T-helper 9 cell (primary cell): ENCODE results near the gene A3GALT2.

Source experiments
- DNase-seq: peaks from one replicate; pipeline ENCODE4 v3.0.0-alpha.2; 2020

Gene A3GALT2

DNA sequence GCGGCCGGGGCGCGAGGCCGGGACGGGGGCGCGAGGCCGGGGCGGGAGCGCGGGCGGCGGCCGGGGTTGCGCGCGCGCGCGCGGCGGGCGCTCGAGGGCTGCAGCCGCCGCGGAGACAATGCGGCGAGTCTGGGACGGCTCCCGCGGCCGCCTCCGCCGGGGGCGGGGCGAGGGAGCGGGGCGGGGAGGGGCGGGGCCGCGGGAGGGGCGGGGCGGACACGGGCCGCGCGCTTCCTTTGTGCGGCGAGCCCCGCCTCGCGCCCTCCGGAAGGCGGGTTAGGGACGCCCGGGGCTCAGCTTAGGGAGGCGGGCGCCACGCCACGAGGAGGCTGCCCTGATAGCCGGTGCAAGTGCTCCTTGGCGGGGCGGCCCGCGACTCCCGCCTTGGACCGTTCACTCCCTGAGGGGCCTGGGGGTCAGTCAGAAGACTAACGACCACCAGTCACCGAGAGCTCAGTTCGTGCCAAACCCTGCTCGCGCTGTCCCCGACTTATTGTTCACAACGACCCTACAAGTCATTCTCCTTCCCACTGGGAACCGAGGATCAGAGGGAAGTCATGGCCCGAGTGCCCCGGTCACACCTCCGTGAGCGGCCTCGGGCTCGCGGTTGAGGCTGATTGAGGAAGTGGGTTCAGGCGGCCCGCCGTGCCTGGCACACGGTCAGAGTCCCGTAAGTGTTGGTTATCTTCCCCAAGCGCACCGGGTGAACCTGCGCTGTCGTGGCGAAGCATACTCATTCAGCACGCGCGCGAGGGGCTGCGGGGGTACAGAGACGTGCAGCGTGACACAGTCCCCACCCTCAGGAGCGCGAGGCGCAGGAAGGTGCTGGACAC, 29.1 kb upstream of the A3GALT2 start:
- DNase-seq = peak; percentile 71

DNA sequence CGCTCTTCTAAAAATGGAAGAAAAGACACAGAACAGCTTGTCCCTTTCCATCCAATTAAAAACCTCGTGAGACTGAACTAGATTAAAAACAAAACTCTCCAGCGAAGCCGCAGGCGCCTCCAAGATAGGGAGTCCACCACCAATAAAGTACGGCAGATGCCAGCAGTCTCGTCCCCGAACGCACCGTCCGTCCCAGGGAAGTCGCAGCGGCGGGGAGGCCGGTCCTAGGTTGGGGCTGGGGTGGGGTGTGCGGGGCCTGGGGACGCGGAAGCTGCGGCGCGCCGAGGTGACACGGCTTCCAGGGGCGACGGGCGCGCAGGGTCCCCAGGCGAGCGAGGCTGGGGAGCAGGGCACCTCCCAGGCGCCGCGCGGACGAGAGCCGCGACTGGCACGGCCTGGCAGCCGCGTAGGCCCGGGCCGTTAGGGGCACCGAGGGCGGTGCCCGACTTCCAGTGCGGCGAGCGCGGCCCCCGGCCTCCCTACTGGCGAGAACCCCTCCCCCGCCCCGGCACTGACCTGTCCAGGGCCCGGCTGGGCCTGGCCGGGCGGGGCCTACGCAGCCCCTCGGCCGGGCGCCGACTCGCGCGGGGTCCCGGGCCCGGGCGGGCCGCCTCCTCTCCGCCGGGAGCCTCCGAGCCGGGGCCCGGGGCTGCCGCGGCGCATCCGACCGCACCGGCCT, 28.3 kb upstream of the A3GALT2 start:
- DNase-seq = peak; percentile 36

DNA sequence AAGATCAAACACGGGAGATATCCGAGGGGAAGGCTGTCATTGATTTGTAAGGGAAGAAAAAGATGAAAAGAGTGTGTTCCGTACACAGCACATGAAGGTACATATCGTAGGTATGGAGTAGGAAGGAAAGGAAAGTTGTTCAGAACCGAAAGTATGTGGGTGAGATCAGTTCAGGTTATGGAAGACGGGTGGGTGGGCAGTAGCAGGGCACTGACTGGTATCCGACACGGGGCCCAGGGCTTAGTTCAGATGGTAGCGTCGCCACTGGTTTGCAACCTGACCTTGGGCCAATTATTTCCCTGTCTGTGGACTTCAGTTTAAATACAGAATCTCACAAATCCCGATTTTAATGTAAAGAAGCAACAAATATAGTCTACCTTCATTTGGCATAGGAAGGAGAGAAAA, 27.8 kb upstream of the A3GALT2 start:
- no peak for DNase-seq

DNA sequence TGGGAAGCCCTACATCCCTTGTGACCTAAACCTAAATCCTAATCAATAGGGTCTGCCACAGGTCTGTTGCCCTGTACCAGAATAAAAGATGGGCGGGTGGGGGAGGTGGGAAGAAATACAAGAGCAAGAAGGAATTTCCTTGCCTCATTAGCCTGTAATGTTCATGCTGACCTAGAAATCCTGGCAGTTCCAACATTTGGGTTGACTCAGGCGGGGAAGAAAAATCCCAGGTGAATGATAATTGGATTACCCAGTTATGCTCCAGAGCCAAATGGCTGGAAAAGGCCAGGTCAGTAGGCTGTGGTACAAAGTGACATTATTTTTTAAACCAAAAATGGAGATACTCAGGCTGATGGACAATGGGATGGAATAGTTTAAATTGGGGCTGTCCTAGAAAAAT, 27.3 kb upstream of the A3GALT2 start:
- DNase-seq = no peak

DNA sequence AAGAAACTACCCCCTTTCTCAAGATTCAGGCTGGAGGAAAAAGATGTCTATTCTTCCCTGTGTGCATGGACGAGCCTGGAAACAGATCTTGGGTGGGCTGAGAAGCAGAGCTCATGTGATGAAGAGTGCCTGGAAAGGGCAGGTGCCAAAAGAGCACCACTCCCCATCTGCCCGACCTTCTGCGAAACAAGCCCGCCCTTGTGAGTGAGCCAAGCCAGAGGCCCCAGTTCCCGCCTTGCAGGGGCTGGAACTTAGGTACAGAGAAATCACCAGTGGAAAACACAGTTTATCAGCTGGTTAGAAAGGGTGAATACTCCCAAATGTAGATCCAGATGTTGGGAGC, 26.7 kb upstream of the A3GALT2 start:
- DNase-seq = no peak

DNA sequence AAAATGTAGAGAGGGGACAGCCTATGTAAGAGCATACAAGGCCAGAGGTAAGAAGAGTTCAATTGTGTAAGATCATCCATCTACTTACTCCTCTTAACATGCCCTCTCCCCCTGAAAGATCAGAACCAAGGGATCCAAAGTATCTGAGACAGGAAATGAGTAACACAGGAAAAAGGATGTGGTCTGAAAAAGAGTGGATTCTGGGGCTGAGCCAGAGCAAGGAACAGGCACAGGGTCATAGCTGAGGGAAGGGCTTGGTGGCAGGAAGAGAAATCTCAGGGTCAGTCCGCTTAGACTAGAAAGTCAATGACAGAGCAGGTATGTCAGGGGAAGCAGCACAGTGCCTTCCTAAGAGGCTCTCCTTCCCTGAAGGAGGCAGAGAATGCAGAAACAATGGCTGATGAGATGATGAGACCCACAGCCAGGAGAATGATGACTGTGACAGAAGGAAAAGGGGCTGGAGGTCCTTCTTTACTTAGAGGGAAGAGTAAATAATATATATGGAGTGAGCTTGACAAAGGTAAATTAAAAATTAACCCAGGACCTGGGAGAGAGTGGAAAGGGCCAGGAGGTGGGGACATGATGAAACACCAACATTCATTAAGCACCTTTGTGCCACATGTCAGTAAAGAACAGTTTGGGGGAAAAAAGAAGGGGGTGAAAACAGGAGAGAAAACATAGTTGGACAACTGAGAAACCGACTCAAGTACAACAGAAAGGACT, 26.2 kb upstream of the A3GALT2 start:
- DNase-seq = no peak

DNA sequence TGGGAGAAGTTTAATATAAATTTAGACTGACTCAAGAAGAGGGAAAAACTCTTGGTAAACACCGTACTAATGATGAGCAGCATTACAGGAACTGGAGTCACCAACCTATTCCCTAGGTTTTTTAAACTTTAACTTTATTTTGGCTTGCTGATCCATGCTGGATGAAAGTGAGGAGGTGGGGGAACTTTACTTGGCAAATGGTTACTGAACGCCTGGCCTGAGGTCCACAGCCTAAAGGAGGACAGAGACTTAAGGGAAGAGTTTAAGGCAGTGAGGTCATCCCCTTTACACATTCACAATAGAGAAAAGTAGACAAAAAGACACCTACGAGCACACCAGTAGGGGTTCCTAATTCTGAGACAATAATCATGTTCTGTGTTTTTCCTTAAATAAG, 25.6 kb upstream of the A3GALT2 start:
- DNase-seq = no peak

DNA sequence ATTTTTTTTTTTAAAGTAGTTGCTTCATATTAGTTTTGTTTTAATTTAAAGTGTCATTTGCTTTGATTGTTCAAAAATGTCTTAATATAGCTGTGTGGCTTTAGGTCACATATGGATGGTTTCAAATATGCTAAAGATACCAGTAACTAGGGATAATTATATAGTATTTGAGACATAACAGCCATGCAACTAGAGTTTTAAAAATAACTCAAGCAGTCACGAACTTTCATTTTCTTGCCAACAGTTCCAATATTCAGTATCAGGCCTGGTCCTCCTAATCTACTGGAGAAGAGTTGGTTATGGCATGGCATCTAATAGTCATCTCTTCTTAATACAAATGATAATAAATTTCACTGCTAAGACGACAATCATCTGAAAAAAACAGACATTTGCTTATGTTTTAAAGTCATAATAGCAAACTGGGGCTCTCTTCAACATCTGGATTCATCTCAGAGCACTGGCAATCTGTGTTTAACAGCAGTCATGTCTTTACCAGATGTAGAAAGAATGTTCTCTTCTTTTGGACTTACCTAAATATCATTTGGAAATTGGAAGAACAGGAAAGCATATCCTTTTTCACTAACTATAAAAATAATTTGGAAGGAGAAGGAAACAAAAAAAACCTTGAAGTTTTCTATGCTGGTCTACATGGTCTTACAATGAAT, 24.1 kb upstream of the A3GALT2 start:
- DNase-seq = no peak

DNA sequence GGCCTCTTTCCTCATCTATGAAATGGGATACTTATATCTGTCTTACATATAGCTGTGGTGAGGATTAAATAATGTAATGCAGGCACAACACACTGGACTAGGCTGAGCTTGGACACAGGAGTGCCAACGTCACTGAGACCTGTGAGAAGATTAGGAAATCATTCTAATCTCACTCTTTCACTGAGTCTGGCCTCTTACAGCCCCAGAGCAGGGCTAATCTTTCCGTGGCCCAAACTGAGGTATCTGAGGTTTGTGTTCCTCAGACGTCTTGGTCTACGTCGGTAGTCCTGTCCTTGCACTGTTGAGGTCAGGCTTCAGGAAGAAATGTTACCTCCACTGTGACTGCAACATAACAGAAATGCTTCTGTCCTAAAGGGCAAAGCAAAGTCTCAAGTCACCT, 22.6 kb upstream of the A3GALT2 start:
- DNase-seq = no peak

DNA sequence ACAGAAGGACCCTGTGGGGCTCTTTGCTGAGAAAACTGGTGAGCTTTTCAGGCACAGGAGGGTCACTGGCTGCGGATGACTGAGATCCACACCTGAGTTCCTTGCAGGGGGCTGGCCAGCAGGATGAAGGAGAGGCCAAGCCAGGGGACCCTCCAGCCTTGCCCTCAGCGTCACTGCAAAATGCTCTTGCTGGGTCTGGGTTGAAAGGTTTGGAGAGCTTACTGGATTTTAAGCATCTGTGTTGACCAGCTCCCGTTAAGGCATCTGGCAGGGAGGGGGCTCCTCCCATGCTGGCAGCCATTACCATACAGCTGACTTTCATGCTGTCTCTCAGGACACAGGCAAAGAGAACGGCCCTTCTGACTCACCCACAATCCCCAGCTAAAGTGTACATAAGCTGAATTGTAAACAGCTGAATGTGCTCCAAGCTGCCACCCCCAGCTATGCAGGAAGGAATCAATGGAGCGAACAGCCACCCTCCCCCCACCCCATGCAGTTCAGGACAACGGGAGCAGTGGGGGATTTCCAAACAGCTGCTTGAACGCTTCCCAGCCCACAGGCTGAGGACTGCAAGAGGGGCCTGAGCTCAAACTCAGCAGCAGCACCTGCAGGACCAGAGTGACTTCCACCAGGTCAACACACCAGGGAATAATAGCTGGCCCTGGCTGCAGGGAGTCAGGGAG, 21.3 kb upstream of the A3GALT2 start:
- no peak for DNase-seq

DNA sequence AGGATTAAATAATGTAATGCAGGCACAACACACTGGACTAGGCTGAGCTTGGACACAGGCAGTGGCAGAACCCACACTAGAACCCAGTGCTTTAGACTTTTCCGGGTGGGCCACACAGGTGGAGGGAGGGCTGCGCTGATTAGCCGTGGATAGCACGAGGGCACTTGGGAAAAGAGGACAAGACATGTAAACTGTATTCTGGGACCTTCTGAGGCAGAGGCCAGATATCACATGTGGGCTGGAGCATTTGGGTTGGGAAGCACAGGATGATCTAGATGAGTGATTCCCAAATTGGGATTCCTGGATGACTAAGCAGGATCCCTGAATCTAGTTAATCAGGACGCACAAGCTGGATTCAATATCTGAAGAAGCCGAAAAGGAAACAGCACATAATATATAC, 20.3 kb upstream of the A3GALT2 start:
- no peak for DNase-seq

DNA sequence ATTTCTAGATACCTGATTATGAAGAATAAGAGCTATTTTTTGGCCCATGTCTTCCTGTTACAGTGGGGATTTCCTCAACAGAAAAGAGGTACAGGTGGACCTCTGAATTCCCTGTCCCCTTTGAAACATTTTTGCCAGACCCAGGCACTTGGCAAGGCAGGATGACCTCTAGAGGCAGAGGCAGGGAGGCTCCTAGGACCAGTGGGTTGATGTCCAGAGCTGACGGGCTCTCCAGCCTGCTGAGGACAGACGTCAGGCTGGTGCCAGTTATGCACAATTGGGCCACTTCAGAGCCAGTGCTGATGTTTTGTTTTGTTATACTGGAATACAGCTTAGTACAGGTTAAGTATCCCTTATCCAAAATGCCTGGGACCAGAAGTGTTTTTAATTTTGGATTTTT, 18.5 kb upstream of the A3GALT2 start:
- DNase-seq = no peak

DNA sequence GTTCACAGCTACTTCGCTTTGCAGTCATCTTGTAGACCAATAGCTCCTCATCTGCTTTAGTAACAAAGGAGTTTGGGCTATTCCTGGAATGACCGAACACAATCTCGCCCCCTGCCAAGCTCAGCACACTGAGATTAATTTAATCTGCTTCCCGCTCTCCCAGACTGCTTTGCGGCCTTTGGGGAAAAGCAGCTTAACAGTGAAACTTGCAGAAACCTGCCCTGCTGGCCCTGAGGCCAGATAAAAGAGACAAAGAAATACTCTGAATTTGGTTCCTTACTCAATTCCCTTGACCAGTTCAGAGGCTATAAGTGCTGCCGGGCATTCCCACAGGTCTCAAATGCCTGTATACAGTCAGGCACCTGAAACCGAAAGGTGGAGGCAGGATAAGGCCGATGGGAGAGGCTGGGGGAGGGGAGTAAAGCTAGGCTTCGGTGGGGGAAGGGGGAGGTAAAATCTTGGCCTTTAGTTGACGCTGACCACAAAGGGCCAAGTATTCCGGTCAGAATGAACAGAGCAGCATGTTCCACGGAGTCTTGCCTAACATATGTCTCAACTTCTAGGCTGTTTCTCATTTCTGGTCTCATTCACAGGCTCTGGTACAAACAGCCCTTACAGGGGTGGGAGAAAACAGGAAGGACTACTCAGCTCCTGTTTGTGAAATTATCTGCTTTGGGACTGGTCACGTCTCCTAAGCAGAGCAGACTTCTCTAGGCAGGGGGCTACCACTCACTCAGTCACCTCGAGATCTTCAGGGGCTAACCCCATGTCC, 17.7 kb upstream of the A3GALT2 start:
- DNase-seq = no peak

DNA sequence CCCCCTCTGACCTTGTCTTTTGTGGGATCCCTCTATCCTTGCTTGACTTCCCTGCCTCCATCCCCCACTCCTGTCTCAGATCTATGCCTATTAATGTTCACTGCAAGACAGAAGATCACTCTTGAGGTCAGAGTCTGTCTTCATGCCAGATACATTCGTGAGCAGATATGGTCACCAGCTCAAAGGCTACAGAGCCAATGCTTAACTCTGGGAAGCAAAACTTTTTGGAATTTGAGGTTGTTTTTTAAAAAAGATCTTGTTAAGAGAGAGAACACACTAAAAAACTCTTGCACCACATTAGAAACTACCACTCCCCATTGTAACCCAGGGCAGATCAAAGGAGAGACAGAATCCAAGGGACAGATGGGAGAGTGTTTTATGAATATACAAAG, 17.1 kb upstream of the A3GALT2 start:
- no peak for DNase-seq

DNA sequence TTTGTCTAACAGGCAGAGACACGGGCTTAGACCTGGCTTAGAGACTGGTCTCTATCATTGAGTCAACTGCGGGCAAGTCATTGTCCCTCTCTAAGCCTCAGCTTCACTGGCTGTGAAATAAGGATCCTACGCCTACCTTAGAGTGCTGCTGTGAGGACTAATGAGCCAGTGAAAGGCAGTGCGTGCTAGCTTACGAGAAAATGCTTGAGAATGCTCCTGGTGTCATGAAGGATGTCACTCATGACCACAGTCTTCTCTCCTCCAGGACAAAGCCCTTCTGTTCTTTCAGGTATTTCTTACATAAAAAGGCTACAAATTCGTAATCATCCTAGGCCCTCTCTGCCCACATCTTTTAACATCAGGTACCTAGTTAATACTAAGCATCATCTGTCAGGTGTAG, 16.5 kb upstream of the A3GALT2 start:
- DNase-seq = no peak

DNA sequence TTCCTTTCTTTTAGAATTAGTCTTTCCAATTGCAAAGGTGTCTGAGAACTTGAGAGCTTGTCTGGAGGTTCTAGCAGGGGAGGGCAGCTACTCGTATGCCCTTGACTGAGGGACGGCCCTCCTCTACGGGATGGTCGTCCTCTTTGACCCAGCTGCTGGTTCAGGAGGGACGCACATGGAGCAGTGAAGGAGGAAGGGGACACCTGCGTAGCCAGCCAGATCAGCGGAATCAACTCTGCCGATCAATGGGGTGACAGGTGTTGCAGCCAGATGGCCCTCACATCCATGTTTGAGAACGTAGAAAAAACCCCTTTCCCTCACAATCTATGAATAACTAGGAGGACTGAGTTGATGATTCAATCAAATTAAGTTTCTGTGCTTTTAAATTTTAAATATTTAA, 15.7 kb upstream of the A3GALT2 start:
- no peak for DNase-seq

DNA sequence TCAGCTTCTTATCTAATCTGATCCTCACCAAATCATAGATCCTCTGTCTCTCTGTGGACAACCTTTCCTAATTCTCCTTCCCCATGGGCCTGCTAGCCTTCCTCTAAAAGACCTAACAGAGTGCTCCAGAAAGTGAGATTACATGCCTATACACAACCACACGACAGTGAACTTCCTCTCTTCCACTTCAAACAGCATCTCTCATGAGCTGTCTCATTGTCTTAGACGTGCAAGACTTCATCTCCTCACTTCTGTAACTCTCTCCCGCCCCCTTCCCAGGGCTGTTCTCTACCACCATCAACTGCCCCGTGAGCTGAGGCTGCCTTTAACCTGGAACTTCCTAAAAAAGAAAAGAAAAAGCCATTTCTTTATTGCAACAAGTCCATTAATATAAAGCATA, 14.1 kb upstream of the A3GALT2 start:
- no peak for DNase-seq

DNA sequence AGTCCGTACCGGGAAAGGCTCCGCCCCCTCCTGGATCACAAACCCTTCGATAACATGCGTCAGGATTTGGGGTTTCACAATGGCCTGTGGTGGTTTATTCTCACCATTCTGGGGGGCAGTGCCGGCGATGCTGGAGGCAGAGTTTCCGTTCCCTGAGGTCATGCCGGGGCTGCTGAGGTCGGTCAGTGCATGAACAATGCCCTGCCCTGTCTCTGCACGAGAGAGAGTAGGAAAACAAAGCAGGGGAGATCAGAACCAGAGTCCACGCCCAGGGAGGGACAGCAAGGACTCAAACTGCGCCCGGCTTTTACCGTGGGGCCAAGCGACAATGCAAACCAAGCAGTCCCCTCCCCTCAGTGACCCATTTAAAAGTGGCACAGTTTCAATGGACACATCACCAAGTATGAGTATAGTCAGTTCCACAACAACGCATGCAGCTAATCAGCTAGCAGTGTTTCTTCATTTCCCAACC, 13.2 kb upstream of the A3GALT2 start:
- DNase-seq = no peak

DNA sequence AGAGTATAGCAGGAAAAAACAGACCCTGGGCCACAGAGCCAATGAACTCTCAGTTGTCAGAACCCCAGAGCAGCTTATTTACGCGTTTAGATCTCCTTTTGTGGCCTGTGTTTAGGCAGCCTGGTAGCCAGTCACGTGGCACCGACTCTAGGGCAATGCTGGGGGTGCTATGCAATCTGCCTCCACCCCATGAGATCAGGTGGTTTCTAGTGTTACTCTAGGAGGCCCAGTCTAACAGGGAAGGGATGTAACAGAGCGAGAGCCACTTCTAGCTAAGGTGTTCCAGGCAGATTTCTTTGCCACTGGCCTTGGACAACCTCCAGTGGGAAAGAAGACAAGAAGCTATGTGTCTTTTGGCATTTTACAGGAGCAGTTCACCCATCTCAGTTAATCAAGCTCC, 12.0 kb upstream of the A3GALT2 start:
- no peak for DNase-seq

DNA sequence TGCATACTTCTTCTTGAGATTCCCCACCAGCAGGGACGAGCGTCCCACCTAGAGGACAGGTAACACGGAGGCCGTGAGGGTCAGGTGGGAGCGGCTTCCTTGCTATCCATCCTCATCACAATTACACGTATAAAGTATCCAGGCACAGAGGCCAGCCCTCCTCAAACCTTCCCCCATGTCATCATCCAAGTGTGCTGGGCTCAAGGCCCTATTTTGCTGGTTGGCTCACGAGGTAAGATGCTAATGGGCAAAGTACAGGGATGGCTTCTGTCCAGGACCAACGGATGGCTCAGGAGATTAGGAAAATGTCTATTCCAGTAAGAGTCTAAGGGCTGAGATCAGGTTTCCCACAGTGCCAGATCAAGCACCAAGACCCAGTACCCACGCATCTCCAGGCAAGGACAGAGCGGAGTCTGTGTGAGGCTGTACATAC, 11.5 kb upstream of the A3GALT2 start:
- DNase-seq = no peak

DNA sequence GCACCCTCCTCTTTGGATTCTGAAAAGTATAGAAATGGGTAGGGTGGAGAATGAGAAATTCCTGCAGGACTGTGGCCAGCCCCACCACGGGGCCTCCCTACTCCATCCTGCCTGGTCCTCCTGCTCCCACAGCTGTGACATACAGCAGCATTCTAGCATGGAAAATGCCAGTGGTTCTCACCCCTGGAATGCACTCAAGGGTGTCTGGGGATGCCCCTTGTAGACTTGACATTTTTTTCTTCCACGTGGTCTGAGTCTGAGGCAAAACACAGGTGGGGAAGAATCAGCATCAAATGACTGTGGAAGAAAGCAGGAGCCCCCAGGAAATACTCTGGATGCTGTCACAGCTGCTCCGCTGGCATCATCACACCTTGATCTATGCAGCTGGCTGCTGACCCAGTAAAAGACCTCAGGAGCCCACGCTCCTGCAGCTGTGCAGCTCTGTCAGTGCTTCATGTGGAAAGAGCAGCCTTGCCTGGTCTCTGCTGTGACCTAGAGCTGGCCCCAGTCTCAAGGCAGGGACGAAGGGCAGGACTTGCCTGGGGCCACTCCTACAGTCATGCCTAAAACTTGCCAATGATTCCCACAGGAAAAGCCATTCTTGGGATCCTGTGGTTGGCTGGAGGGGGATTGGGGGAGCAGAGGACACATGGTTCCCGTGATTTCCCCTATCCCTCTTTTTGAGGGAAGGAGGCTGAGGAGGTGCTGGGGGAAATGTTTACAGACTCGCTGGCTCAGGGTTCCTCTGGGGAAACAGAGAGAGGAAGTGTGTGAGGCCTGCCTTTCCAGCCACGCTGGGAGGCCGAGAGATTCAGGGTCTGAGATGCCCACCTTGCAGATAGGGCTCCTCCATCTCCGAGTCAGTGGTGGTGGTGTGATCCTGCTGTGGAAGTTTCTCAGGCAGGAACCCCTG, 10.8 kb upstream of the A3GALT2 start:
- DNase-seq = no peak
